ENCODE data around the gene ZNF426.
"Not testable (repeated sequence)": the region's sequence is repeated elsewhere in the genome, so short reads cannot be mapped to it uniquely, and the experiment has no call there.

Gene ZNF426

GRCh38 chr19:9539201-9539600 lies 756 bp upstream of the ZNF426 start:
- not testable (repeated sequence) for H3K4me1 ChIP-seq (ENCODE audit: low read length); DNase-seq; H3K4me2 ChIP-seq (ENCODE audit: low read depth, low read length); H3K36me3 ChIP-seq (replicated peaks; ENCODE audit: insufficient read depth, low read length); H4K20me1 ChIP-seq (ENCODE audit: insufficient read depth, low read length); H3K27me3 ChIP-seq (replicated peaks; ENCODE audit: insufficient read depth, low read length); H3K27ac ChIP-seq (ENCODE audit: low read length); H3K9ac ChIP-seq (ENCODE audit: low read length); H3K4me3 ChIP-seq (ENCODE audit: low read length); H3K79me2 ChIP-seq (ENCODE audit: low read length); H3F3A ChIP-seq (ENCODE audit: insufficient read depth, low read length); H3K9me2 ChIP-seq (replicated peaks; ENCODE audit: insufficient read depth, low read length); H2AFZ ChIP-seq (ENCODE audit: low read length); H3K9me3 ChIP-seq (replicated peaks; ENCODE audit: insufficient read depth, low read length)

GRCh38 chr19:9535934-9536333 lies 2.5 kb downstream of the ZNF426 start:
- Histone ChIP-seq H3K27ac (ENCODE audit: low read length) (no peak overlapping the region), H3K9me3 (replicated peaks; ENCODE audit: insufficient read depth, low read length) (no peaks in the 10 kb centered on the region), H3K4me3 (ENCODE audit: low read length) (no peak overlapping the region), H2AFZ (ENCODE audit: low read length) (no peak overlapping the region), H3K4me2 (ENCODE audit: low read depth, low read length) (no peak overlapping the region), H3K36me3 (replicated peaks; ENCODE audit: insufficient read depth, low read length) (no peaks in the 10 kb centered on the region), H4K20me1 (ENCODE audit: insufficient read depth, low read length) (no peaks in the 10 kb centered on the region), H3K27me3 (replicated peaks; ENCODE audit: insufficient read depth, low read length) (no peaks in the 10 kb centered on the region), H3K9ac (ENCODE audit: low read length) (no peak overlapping the region), H3K9me2 (replicated peaks; ENCODE audit: insufficient read depth, low read length) (no peaks in the 10 kb centered on the region), H3K4me1 (ENCODE audit: low read length) (no peaks in the 10 kb centered on the region), H3K79me2 (ENCODE audit: low read length) (no peaks in the 10 kb centered on the region), H3F3A (ENCODE audit: insufficient read depth, low read length) (peaks cover 3% of the 10 kb centered on the region; the same call in 1 of the 2 replicates)
- DNase-seq: no peak
- TF ChIP-seq CTCF (IDR thresholded peaks at IDR 0.05; ENCODE audit: low read length) (no peak), EZH2 (optimal IDR thresholded peaks at IDR 0.05; ENCODE audit: low read depth, low read length) (no peak), EZH2phosphoT487 (IDR thresholded peaks at IDR 0.05; ENCODE audit: low read length) (no peak)

- no peak for DNase-seq
- Histone ChIP-seq H3K79me2 (ENCODE audit: low read length) (no peaks in the 10 kb centered on the region), H3K4me1 (ENCODE audit: low read length) (no peaks in the 10 kb centered on the region), H3K9me3 (replicated peaks; ENCODE audit: insufficient read depth, low read length) (no peaks in the 10 kb centered on the region), H2AFZ (ENCODE audit: low read length) (no peak overlapping the region), H3K4me2 (ENCODE audit: low read depth, low read length) (no peak overlapping the region), H3K4me3 (ENCODE audit: low read length) (no peak overlapping the region), H3K9ac (ENCODE audit: low read length) (no peak overlapping the region), H3F3A (ENCODE audit: insufficient read depth, low read length) (no peaks in the 10 kb centered on the region), H3K9me2 (replicated peaks; ENCODE audit: insufficient read depth, low read length) (no peaks in the 10 kb centered on the region), H3K27ac (ENCODE audit: low read length) (no peak overlapping the region), H3K36me3 (replicated peaks; ENCODE audit: insufficient read depth, low read length) (peaks cover 3% of the 10 kb centered on the region), H3K27me3 (replicated peaks; ENCODE audit: insufficient read depth, low read length) (no peaks in the 10 kb centered on the region), H4K20me1 (ENCODE audit: insufficient read depth, low read length) (no peaks in the 10 kb centered on the region)
- TF ChIP-seq EZH2 (optimal IDR thresholded peaks at IDR 0.05; ENCODE audit: low read depth, low read length): no peak
- no peak for TF ChIP-seq EZH2phosphoT487 (IDR thresholded peaks at IDR 0.05; ENCODE audit: low read length)
Observed at GRCh38 chr19:9531933-9532332, 6.5 kb downstream of the ZNF426 start.

GRCh38 chr19:9528757-9529336 lies 9.6 kb downstream of the ZNF426 start:
- Histone ChIP-seq H3K27me3 (replicated peaks; ENCODE audit: insufficient read depth, low read length) (no peaks in the 10 kb centered on the region), H3K27ac (ENCODE audit: low read length) (no peak overlapping the region), H3F3A (ENCODE audit: insufficient read depth, low read length) (no peaks in the 10 kb centered on the region), H2AFZ (ENCODE audit: low read length) (no peak overlapping the region), H3K4me2 (ENCODE audit: low read depth, low read length) (no peak overlapping the region), H3K4me3 (ENCODE audit: low read length) (no peak overlapping the region), H3K79me2 (ENCODE audit: low read length) (no peaks in the 10 kb centered on the region), H3K9me2 (replicated peaks; ENCODE audit: insufficient read depth, low read length) (no peaks in the 10 kb centered on the region), H3K4me1 (ENCODE audit: low read length) (no peaks in the 10 kb centered on the region), H3K9me3 (replicated peaks; ENCODE audit: insufficient read depth, low read length) (no peaks in the 10 kb centered on the region), H4K20me1 (ENCODE audit: insufficient read depth, low read length) (no peaks in the 10 kb centered on the region), H3K36me3 (replicated peaks; ENCODE audit: insufficient read depth, low read length) (peaks cover 3% of the 10 kb centered on the region), H3K9ac (ENCODE audit: low read length) (no peak overlapping the region)
- TF ChIP-seq EZH2phosphoT487 (IDR thresholded peaks at IDR 0.05; ENCODE audit: low read length): no peak
- no peak for TF ChIP-seq EZH2 (optimal IDR thresholded peaks at IDR 0.05; ENCODE audit: low read depth, low read length)
- no peak for TF ChIP-seq CTCF (IDR thresholded peaks at IDR 0.05; ENCODE audit: low read length)
- no peak for DNase-seq
